ENCODE measurements around the gene MFNG.

DNA sequence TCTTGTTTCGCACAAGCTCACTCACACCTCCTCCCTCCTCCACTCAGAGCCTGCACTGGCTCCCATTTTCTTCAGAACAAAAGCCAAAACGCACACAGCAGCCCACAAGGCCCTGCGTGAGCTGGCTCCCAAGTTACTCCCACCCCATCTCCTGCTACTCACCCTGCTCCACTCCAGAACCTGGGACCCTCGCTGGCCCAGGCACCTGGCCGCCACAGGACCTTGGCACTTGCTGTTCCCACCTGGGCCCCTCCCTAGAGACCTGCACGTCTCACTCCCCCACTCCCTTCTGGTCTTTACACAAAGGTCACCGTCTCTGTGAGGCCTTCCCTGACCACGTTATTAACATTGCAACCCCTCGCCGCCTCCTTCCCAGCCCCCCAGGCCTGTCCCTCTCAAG, 945 bp upstream of the MFNG start:
- TF ChIP-seq, protein P1, sequence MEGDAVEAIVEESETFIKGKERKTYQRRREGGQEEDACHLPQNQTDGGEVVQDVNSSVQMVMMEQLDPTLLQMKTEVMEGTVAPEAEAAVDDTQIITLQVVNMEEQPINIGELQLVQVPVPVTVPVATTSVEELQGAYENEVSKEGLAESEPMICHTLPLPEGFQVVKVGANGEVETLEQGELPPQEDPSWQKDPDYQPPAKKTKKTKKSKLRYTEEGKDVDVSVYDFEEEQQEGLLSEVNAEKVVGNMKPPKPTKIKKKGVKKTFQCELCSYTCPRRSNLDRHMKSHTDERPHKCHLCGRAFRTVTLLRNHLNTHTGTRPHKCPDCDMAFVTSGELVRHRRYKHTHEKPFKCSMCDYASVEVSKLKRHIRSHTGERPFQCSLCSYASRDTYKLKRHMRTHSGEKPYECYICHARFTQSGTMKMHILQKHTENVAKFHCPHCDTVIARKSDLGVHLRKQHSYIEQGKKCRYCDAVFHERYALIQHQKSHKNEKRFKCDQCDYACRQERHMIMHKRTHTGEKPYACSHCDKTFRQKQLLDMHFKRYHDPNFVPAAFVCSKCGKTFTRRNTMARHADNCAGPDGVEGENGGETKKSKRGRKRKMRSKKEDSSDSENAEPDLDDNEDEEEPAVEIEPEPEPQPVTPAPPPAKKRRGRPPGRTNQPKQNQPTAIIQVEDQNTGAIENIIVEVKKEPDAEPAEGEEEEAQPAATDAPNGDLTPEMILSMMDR (IDR thresholded peaks at IDR 0.05 in 2 of 3, conservative IDR thresholded peaks at IDR 0.05 in 1 of 3; ENCODE audit: borderline replicate concordance in 1 of 3, insufficient read depth in 1 of 3, low read depth in 2 of 3, low read length in 2 of 3) = no peak
- no peak for TF ChIP-seq TCF7L2 (IDR thresholded peaks at IDR 0.05; ENCODE audit: borderline replicate concordance, extremely low read depth, insufficient read depth, insufficient read length)
- no peak for TF ChIP-seq POLR2AphosphoS5 (IDR thresholded peaks at IDR 0.05; ENCODE audit: low read depth, low read length)
- no peak for TF ChIP-seq FOSL1 (IDR thresholded peaks at IDR 0.05; ENCODE audit: low read depth)
- TF ChIP-seq, protein P2, sequence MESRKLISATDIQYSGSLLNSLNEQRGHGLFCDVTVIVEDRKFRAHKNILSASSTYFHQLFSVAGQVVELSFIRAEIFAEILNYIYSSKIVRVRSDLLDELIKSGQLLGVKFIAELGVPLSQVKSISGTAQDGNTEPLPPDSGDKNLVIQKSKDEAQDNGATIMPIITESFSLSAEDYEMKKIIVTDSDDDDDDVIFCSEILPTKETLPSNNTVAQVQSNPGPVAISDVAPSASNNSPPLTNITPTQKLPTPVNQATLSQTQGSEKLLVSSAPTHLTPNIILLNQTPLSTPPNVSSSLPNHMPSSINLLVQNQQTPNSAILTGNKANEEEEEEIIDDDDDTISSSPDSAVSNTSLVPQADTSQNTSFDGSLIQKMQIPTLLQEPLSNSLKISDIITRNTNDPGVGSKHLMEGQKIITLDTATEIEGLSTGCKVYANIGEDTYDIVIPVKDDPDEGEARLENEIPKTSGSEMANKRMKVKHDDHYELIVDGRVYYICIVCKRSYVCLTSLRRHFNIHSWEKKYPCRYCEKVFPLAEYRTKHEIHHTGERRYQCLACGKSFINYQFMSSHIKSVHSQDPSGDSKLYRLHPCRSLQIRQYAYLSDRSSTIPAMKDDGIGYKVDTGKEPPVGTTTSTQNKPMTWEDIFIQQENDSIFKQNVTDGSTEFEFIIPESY (IDR thresholded peaks at IDR 0.05; ENCODE audit: extremely low read depth, insufficient replicate concordance, low read length) = no peak
- TF ChIP-seq, protein P3, sequence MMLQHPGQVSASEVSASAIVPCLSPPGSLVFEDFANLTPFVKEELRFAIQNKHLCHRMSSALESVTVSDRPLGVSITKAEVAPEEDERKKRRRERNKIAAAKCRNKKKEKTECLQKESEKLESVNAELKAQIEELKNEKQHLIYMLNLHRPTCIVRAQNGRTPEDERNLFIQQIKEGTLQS (IDR thresholded peaks at IDR 0.05) = no peak
- no peak for TF ChIP-seq EZH2phosphoT487 (IDR thresholded peaks at IDR 0.05; ENCODE audit: borderline replicate concordance)
- no peak for TF ChIP-seq CEBPB (IDR thresholded peaks at IDR 0.05; ENCODE audit: low read depth)
- TF ChIP-seq RAD21 (IDR thresholded peaks at IDR 0.05; ENCODE audit: low read depth) = no peak
- TF ChIP-seq ZNF274 (IDR thresholded peaks at IDR 0.05; ENCODE audit: low read depth, low read length) = no peak
- TF ChIP-seq EZH2 (IDR thresholded peaks at IDR 0.05) = no peak
- no peak for TF ChIP-seq POLR2A (IDR thresholded peaks at IDR 0.05; ENCODE audit: borderline replicate concordance, extremely low read depth, insufficient read depth, insufficient read length)
- TF ChIP-seq, protein P4, sequence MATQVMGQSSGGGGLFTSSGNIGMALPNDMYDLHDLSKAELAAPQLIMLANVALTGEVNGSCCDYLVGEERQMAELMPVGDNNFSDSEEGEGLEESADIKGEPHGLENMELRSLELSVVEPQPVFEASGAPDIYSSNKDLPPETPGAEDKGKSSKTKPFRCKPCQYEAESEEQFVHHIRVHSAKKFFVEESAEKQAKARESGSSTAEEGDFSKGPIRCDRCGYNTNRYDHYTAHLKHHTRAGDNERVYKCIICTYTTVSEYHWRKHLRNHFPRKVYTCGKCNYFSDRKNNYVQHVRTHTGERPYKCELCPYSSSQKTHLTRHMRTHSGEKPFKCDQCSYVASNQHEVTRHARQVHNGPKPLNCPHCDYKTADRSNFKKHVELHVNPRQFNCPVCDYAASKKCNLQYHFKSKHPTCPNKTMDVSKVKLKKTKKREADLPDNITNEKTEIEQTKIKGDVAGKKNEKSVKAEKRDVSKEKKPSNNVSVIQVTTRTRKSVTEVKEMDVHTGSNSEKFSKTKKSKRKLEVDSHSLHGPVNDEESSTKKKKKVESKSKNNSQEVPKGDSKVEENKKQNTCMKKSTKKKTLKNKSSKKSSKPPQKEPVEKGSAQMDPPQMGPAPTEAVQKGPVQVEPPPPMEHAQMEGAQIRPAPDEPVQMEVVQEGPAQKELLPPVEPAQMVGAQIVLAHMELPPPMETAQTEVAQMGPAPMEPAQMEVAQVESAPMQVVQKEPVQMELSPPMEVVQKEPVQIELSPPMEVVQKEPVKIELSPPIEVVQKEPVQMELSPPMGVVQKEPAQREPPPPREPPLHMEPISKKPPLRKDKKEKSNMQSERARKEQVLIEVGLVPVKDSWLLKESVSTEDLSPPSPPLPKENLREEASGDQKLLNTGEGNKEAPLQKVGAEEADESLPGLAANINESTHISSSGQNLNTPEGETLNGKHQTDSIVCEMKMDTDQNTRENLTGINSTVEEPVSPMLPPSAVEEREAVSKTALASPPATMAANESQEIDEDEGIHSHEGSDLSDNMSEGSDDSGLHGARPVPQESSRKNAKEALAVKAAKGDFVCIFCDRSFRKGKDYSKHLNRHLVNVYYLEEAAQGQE (IDR thresholded peaks at IDR 0.05; ENCODE audit: low read depth) = no peak
- no peak for TF ChIP-seq ELF1 (IDR thresholded peaks at IDR 0.05; ENCODE audit: borderline replicate concordance, low read depth)

Data from HCT116 (cell line).